ENCODE results near the gene TMTC2.

The TMTC2 gene

DNA sequence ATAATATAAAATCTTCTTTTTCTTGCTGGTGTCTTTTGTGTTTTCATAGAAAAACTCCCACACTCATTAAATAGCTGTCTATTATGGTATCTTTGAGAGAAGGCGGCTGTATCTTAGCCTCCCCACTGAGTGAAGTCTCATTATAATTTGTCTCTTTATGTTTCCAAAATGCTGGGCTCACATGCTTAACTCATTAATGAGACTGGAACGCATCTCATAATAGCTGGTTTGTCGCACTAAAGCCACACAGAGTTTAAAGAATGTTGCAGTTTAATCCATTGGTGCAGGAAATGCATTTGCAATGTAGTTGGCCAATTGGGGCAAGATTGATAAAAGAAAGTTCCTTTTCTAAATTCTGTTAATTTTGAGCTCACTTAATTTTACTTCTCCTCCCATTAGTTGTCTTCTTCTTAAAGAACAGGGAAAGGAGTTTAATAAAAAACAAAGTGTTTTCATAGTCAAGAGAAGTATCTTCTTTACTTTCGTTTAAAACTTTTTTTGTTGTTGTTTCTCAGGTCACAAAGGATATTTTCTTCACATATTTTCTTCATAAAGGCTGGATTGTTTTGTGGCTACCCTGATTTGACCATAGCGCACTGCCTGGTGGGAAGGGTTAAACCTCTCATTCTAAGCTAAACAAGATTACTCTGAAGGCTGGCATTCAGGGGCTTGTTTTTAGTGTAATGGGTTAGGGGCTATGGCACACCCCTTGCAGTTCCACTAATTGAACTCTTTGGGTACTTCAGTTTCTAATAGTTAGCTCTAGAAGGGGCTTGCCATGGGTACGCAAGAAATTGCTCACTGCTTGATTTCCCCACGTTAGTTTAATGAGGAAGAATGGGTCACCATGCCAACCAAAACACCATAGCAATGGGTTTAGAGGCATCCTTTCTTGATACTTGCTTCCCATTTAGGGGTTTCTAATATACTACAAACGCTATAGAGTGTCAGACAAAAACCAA lies 197.0 kb downstream of the TMTC2 start:
- no peak for DNase-seq (ENCODE audit: low spot score)

DNA sequence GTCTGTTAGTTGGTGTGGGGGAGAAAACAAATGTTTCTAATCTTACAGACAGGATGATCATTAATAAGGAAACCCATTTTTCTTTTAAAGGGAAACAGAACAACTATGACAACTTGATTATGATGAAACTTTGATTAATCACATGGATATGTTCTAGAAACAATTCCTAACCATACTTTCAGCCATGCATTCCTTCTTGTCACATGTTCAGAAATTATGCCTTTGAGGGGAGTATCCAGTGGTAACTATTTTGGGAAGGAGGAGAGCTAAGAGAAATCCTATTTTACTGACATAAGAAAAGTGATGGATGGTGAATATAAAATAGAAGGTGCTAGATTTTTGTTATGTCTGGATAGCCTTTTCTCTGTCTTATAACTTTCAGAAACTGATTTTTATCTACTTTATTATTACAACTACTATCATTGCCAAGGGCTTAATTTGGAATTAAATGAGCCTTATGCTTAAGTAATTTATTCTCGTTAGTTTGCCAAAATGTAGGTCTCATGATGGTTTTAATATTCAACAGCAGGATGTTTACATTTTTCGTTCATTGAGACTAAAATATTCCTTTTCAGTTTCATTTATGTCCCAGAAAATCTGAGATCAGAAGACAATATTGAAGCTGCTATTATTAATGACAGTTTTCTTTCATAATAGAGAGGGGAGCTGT lies 200.1 kb downstream of the TMTC2 start:
- no peak for DNase-seq (ENCODE audit: low spot score)

DNA sequence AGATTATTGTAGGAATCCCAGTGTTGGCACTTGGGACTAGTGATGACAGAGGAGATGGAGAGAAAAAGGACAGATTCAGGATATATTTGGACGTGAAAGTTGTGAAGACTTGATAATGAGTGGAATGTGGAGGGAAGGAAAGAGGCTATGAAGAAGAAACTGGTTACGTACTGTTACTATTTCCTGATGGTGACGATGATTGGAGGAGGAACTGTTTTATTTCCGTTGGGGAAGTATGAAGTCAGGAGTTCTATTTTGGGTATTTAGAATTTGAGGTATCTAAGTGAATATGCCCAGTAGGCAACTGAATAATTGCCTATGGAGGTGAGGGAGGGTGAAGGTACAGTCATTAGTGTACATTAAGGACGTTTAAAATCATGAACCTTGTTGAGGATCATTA lies 207.2 kb downstream of the TMTC2 start:
- no peak for DNase-seq (ENCODE audit: low spot score)

DNA sequence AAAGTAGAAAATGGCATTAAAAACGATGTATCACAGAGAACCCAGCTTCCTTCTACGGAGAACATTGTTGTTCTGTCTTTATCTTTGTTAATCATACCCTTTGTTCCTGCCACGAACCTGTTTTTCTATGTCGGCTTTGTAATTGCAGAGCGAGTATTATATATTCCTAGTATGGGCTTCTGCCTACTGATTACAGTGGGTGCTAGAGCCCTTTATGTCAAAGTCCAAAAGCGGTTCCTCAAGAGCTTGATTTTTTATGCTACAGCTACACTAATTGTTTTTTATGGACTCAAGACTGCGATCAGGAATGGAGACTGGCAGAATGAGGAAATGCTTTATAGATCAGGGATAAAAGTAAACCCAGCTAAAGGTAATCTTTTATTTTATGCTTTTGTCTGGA lies 209.6 kb downstream of the TMTC2 start:
- no peak for DNase-seq (ENCODE audit: low spot score)

DNA sequence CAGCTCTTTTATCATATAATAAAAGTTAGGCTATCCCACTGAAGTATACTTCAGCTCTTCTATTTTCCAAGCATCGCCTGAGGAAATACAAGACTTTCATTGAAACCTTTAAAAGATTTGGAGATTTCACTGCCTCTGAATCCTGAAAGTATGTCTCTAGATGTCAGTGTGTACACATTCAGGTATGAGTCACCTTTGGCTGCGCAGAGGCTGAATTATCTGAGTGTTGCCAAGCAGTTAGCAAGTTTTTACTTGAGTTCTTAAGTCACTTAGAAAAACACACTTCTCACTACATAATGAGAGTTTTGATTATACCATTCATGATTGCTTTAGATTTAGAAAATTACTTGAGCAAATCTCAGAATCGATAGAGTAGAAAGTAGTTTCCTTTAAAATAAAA lies 210.3 kb downstream of the TMTC2 start:
- no peak for DNase-seq (ENCODE audit: low spot score)

DNA sequence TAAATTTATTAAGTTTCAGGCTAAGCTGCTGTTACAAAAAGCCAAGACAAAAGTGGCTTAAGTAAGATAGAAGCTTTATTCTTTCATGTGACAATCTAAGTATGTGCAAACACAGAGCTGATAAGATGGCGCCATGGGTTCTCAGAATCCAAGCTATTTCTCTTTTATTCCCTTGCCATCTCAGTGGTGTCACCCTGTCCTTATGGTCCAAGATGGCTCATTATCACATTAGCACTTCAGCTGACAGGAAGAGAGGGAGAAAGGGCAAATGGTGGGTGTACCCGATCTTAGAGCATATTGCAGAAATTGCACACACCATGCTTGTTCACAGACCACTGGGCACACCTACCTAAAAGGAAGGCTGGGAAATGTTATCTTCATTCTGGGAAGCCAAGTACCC lies 211.7 kb downstream of the TMTC2 start:
- no peak for DNase-seq (ENCODE audit: low spot score)

DNA sequence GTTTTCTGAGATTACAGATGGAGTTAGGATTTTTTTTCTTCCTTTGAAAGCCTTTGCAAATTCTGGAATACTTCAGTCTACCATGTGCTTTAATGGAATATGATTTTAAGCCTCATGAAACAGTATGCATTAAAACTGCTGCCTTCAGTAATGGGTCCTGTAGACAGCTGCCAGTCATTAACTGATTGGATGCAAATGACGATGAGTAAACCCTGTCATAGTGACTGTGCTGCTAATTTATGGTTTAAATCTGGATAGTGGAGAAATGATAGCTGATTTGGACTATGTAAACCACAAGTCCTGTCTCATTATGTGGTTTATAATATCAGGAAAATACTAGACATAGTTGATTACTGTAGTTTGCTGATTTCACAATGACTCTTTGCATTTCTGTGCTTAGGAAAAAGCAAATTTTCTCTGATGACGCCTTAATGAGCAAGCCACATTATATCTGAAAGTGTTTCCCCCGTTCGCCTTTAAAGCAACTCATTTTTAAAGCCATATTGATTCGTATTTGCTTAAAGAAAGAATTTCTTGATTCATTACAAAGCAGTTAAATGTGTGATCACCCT lies 217.6 kb downstream of the TMTC2 start:
- no peak for DNase-seq (ENCODE audit: low spot score)

DNA sequence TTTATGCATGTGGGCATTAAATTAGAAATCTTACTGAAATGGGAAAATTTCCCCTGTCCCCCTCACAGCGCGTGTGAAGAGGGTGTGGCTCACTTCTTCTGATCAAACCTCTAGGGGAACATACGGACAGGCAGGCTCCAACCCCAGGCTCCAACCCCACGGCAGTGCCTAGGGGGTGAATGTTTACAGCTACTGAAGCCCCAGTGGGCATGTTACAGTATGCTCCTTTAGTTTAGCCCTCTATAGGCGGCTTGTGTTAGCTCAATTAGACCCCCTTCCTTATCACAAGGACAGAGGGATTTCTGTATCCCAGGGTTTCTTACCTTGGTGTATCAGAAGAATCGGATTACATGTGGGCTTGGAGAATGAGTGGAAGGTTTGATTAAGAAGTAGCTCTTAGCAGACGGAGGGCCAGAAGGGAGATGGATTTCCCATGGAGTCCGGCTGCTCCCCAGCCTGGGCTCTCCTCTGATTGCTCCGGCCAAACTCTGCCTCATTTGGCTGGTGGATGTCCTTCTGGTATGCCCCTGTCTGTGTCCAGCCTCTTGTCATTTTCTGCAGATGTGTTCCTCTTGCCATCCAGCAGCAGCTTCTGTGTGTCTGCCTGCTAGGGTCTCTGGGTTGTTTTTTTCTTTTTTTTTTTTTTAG lies 223.7 kb downstream of the TMTC2 start:
- no peak for DNase-seq (ENCODE audit: low spot score)

DNA sequence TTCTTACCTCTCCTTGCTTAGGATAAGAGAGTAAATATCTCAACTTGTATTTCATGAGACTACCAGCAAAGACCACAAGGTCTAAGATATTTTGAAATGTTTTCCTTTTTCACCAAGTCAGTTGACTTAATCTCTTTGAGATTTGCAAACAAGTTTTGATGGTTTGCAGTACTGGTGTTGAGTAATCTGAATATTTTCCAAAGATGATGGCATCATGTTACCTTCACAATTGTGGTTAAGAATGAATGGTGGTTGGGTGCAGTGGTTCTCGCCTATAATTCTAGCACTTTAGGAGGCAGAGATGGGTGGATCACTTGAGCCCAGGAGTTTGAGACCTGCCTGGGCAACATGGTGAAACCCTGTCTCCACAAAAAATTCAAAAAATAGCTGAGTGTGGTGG lies 225.7 kb downstream of the TMTC2 start:
- no peak for DNase-seq (ENCODE audit: low spot score)

DNA sequence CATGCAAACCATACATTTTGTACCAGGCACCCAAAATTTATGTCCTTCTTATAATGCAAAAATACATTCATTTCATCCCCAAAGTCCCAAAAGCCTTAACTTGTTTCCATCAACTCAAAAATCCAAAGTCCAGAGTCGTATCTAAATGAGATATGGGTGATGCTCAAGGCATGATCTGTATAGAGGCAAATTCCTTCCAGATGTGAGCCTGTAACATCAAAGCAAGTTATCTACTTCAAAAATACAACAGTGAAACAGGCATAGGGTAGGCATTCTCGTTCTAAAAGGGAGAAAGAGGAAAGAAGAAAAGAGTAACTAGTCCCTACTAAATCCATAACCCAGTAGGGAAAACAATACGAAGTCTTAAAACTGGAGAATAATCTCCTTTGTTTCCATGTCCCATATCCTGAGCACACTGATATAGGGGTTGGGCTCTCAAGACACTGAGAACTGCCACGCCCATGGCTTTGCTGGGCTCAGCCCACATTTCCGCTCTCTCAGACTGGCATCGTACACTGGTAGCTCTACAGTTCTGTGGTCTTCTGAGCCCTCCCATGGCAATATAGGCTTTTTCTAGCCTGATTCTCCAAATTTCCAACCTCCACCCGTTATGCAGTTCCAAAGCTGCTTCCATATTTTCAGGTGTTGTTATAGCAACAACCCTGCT lies 232.8 kb downstream of the TMTC2 start:
- no peak for DNase-seq (ENCODE audit: low spot score)

DNA sequence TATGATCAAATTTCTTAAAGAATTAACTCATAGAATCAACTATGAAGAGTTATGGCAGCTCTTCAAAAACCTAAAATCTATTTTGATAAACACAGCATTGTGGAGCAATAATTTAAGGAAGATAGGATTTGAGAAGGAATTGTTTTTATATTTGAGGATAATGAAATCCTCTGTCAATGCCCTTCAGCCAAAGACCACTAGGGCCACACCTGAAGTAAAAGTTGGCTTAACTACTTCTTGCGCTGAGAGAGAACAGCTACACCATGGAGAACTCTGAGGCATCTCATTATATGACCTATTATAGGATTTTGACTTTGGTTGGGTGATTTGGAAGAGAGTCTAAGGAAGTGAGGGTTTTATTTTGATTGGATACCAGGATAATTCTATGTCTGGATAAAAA lies 237.2 kb downstream of the TMTC2 start:
- DNase-seq (ENCODE audit: low spot score): no peak

DNA sequence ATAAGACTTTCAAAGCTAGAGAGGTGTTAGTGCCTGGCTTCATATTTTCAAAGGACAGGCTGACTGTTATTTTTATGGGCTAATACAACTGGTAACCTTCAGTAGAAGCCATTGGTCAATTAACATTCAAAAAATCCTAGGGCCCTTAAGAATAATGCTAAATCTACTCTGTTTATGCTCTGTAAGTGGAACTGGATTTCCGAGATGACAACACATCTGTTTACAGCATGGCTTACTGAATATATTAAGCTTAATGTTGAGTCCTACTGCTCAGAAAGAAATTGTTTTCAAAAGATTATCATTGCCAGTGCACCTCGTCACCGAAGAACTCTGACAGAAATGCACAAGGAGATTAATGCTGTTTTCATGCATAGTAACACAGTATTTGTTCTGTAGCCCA lies 239.9 kb downstream of the TMTC2 start:
- DNase-seq (ENCODE audit: low spot score): no peak

DNA sequence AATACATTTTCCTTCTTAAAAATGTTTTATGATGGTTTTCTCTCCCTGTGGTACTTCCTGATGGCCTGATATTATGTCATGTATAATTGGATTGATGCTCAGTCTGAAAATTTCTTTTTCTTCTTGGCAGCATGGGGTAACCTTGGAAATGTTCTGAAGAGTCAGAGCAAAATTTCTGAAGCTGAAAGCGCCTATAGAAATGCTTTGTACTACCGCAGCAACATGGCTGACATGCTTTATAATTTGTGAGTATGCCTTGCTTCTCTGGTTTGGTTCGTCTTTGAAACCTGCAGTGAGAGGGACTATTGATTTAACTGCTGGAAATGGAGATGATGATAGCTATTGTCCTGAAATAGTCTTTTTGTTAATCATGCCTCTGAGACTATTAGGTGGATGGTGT lies 243.6 kb downstream of the TMTC2 start:
- DNase-seq (ENCODE audit: low spot score): no peak

DNA sequence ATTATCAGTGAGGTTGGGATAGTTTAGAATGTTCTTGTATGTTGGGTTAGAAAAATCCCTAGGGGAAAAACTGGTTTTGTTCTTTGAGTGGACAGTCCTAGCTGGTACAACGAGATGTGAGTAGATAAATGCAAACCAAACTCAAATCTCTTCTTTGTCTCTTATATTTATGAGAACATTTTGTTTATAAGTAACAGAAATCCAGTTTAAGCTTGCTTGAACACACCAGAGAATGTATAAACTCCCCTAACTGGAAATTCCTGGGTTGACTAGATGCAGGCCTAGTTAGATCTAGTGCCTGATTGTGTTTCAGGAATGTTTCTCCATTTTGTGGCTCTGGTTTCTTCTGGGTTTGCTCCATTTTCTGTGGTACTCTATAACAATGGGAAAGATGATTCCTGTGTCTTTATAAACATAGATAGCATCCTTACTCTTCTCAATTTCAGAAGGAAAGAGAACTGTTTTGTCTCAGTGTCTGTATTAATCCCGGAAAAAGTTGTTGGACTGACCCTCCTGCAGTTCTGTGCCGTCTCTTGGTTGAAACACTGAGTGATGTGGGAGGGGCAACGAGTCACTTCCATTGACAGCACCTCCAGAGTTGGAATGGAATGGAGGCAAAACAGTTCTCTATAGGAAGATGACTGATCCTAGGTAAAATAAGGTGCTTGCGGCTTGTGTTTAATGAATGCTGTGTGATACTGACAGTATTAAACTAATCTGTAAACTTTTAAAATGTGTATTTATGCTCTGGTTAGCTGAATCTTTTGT lies 244.8 kb downstream of the TMTC2 start:
- DNase-seq (ENCODE audit: low spot score): no peak

DNA sequence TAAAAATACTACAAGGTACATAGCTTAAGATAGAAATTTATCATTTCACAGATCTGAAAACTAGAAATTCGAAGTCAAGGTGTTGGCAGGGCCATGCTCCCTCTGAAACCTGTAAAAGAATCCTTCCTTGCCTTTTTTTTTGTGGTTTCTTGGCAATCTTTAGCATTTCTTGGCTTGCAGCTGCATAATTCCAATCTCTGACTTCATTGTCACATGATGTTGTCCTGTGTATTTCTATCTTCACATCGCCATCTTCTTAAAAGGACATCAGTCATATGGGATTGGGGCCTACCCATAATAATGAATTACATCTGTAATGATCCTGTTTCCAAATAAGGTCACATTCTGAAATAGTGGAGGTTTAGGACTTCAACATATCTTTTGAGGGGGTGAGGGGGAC lies 250.4 kb downstream of the TMTC2 start:
- DNase-seq (ENCODE audit: low spot score): no peak

DNA sequence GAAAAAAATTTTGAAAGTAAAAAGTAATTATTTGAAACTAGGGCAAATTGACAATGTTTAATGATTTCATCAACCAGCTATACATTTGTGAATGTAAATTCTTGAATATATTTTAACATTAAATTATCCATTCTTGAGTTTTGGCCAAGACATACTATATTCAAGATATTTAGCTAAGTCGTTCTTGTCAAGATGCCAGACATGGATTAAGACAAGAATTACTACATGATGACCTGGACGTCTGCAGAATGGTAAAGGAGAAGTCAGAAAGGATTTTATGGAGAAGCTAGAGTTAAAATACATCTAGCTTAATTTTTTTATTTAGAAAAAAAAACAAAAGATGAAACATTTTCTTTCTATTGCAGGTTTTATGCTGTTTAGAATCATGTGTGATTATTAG lies 255.8 kb downstream of the TMTC2 start:
- no peak for DNase-seq (ENCODE audit: low spot score)

DNA sequence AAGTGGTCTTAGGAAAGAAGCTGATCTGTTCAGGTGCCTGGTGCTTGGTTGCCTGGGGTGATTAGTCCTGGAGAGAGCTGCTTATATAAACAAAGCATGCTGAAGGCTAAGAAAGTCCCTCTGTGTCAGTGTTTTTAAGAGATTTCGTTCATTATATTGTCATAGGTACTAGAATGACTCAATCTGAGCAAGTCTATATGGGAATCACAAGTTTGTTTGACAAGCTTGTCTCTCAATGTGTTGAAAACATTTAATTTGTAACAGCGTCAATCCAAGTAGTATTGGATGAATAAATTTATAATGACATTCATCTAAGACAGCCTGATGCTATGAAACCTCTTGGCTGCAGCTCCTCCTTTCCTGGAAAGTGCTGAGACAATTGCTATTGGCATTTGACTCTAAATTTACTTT lies 256.3 kb downstream of the TMTC2 start:
- DNase-seq (ENCODE audit: low spot score): no peak

DNA sequence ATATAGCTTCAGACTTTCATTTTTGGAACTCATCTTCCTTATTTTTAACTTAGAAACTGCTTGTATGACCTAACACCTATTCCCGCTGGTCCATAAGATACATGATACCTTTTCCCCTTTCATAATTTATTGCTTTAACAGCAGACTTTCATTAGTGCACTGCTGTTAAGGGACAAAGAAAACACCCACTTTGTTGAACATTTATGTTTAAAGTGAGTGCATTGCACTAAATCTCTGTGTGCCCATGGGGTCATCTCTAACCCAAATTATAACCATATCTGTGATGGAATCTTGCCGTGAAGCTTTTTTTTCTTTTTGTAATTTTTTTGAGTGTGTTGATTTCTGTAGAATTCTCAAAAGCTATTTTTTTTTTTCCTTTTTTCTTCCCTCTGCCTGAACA lies 261.8 kb downstream of the TMTC2 start:
- DNase-seq (ENCODE audit: low spot score): no peak

DNA sequence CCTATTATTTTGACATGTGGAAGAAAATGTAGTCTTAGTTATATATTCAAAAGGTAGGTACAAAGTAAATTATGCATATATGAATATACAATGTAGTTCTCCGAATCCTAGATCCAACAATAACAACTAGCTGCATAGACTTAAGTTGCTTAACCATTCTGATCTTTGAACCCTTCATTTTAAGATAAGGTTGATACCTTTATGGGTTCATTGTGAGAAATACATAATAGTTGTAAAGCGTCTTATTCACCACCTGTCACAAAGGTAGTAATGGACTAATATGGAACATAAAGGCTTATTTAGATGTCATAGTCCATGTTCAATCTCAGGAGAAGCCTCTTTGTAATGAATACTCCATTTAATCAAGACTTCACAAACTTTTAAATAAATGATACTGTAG lies 263.6 kb downstream of the TMTC2 start:
- DNase-seq (ENCODE audit: low spot score): no peak

DNA sequence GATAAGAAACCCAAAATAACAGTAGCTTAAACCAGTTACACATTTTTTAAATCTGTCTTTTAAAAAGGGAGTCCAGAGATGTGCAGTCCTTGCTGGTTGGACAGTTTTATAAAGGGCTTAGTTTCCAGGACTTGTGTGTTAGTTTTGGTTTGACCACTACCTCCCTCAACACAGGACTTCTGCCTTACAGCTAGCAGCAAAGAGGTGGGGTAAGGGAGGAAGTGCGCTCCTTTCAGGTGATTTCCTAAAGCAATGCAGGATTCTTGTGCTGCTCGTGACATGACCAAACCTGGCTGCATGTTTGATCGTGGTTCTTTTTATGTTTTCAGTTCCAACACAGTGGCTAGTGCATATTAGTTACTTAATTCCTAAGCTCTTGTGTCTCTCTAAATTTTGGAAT lies 266.2 kb downstream of the TMTC2 start:
- no peak for DNase-seq (ENCODE audit: low spot score)

DNA sequence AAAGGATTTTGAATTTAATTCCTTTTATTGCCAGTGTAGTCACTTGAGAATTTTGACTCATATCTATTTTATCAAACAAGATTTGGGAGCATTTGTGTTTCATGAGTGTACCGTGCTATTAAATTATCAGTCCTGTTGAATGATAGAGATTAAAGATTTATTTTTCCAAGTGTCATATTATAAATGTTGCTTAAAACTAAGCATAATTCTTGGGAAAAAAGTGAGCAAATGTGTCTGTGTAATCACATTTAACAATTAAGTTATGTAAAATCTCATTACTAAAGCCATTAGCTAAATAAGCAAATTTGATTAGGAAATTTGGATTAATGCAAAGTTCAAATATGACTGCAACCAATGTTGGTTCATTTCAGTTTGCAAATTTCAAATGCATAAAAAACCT lies 266.7 kb downstream of the TMTC2 start:
- DNase-seq (ENCODE audit: low spot score): no peak
